ENCODE data around the gene SLC38A9. TPM values are rescaled to one million over a fixed set of nuclear protein-coding genes. Genes with fewer than 3 reads are reported as not detected.

The SLC38A9 gene
- total RNA-seq, 1 donor from 2014 or later, result 52.7 TPM

GRCh38 chr5:55623789-55624188 lies 88.3 kb downstream of the SLC38A9 start:
- peaks cover 0 to 2% (median 0%) of the 10 kb centered on the region in 3 donors for H3K36me3 ChIP-seq (ENCODE audit: control insufficient read depth in 3 of 3, insufficient read depth in 3 of 3, low read length in 3 of 3)
- no peaks in the 10 kb centered on the region for H3K27me3 ChIP-seq (ENCODE audit: control insufficient read depth in 3 of 3, insufficient read depth in 3 of 3, low read length in 3 of 3)
- H3K9ac ChIP-seq (ENCODE audit: low read depth in 1 of 3, low read length in 3 of 3), result no peak overlapping the region
- H3K9me3 ChIP-seq (ENCODE audit: control insufficient read depth in 3 of 3, low read length in 3 of 3), result no peaks in the 10 kb centered on the region
- no peak overlapping the region for H3K27ac ChIP-seq (ENCODE audit: low read depth, low read length)
- no peak overlapping the region for H3K4me3 ChIP-seq (ENCODE audit: low read length in 3 of 3)
- H3K4me1 ChIP-seq (ENCODE audit: control insufficient read depth in 3 of 3, insufficient read depth in 3 of 3, low read length in 3 of 3), result peaks cover 0 to 3% (median 3%) of the 10 kb centered on the region in 3 donors

- Histone ChIP-seq H3K9me3 (ENCODE audit: control insufficient read depth in 3 of 3, low read length in 3 of 3) (no peaks in the 10 kb centered on the region), H3K9ac (ENCODE audit: low read depth in 1 of 3, low read length in 3 of 3) (no peak overlapping the region), H3K4me3 (ENCODE audit: low read length in 3 of 3) (no peak overlapping the region), H3K4me1 (ENCODE audit: control insufficient read depth in 3 of 3, insufficient read depth in 3 of 3, low read length in 3 of 3) (peaks cover 0 to 3% (median 3%) of the 10 kb centered on the region in 3 donors), H3K27me3 (ENCODE audit: control insufficient read depth in 3 of 3, insufficient read depth in 3 of 3, low read length in 3 of 3) (no peaks in the 10 kb centered on the region), H3K27ac (ENCODE audit: low read depth, low read length) (no peak overlapping the region), H3K36me3 (ENCODE audit: control insufficient read depth in 3 of 3, insufficient read depth in 3 of 3, low read length in 3 of 3) (peaks cover 0 to 2% (median 0%) of the 10 kb centered on the region in 3 donors)
Observed at GRCh38 chr5:55622460-55622859, 89.7 kb downstream of the SLC38A9 start.

- H3K4me1 ChIP-seq (ENCODE audit: control insufficient read depth in 3 of 3, insufficient read depth in 3 of 3, low read length in 3 of 3), result peaks cover 0 to 3% (median 3%) of the 10 kb centered on the region in 3 donors
- H3K27me3 ChIP-seq (ENCODE audit: control insufficient read depth in 3 of 3, insufficient read depth in 3 of 3, low read length in 3 of 3), result no peaks in the 10 kb centered on the region
- H3K9me3 ChIP-seq (ENCODE audit: control insufficient read depth in 3 of 3, low read length in 3 of 3), result no peaks in the 10 kb centered on the region
- no peak overlapping the region for H3K27ac ChIP-seq (ENCODE audit: low read depth, low read length)
- H3K9ac ChIP-seq (ENCODE audit: low read depth in 1 of 3, low read length in 3 of 3), result no peak overlapping the region
- no peak overlapping the region for H3K4me3 ChIP-seq (ENCODE audit: low read length in 3 of 3)
- peaks cover 0 to 2% (median 0%) of the 10 kb centered on the region in 3 donors for H3K36me3 ChIP-seq (ENCODE audit: control insufficient read depth in 3 of 3, insufficient read depth in 3 of 3, low read length in 3 of 3)
Observed at GRCh38 chr5:55621229-55621628, 90.9 kb downstream of the SLC38A9 start.

DNA sequence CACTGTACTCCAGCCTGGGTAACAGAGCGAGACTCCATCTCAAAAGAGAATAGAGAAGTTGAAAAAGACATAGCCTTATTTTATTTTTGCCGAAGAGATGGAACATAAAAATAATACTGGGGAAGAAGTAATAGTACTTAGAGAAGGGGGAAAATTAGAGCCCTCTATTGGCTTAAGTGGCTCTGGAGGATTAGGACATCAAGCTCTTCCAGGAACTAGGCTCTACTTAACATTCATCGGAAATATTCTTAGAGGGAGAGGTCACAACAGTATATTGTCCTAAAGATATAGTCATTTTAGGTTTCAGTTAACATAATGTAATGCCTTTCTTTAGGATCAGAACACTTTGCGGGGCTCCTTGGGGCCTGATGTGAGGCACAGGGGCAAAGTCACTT lies 91.4 kb downstream of the SLC38A9 start:
- Histone ChIP-seq H3K9ac (ENCODE audit: low read depth in 1 of 3, low read length in 3 of 3) (no peak overlapping the region), H3K27ac (ENCODE audit: low read depth, low read length) (no peak overlapping the region), H3K4me3 (ENCODE audit: low read length in 3 of 3) (no peak overlapping the region), H3K36me3 (ENCODE audit: control insufficient read depth in 3 of 3, insufficient read depth in 3 of 3, low read length in 3 of 3) (peaks cover 0 to 2% (median 0%) of the 10 kb centered on the region in 3 donors), H3K27me3 (ENCODE audit: control insufficient read depth in 3 of 3, insufficient read depth in 3 of 3, low read length in 3 of 3) (no peaks in the 10 kb centered on the region), H3K4me1 (ENCODE audit: control insufficient read depth in 3 of 3, insufficient read depth in 3 of 3, low read length in 3 of 3) (peaks cover 0 to 3% (median 3%) of the 10 kb centered on the region in 3 donors), H3K9me3 (ENCODE audit: control insufficient read depth in 3 of 3, low read length in 3 of 3) (no peaks in the 10 kb centered on the region)

GRCh38 chr5:55620009-55620765 lies 91.9 kb downstream of the SLC38A9 start:
- Histone ChIP-seq H3K4me1 (ENCODE audit: control insufficient read depth in 3 of 3, insufficient read depth in 3 of 3, low read length in 3 of 3) (peaks cover 0 to 3% (median 0%) of the 10 kb centered on the region in 3 donors), H3K4me3 (ENCODE audit: low read length in 3 of 3) (no peak overlapping the region), H3K9me3 (ENCODE audit: control insufficient read depth in 3 of 3, low read length in 3 of 3) (no peaks in the 10 kb centered on the region), H3K27ac (ENCODE audit: low read depth, low read length) (no peak overlapping the region), H3K9ac (ENCODE audit: low read depth in 1 of 3, low read length in 3 of 3) (no peak overlapping the region), H3K27me3 (ENCODE audit: control insufficient read depth in 3 of 3, insufficient read depth in 3 of 3, low read length in 3 of 3) (no peaks in the 10 kb centered on the region), H3K36me3 (ENCODE audit: control insufficient read depth in 3 of 3, insufficient read depth in 3 of 3, low read length in 3 of 3) (peaks cover 0 to 2% (median 0%) of the 10 kb centered on the region in 3 donors)

DNA sequence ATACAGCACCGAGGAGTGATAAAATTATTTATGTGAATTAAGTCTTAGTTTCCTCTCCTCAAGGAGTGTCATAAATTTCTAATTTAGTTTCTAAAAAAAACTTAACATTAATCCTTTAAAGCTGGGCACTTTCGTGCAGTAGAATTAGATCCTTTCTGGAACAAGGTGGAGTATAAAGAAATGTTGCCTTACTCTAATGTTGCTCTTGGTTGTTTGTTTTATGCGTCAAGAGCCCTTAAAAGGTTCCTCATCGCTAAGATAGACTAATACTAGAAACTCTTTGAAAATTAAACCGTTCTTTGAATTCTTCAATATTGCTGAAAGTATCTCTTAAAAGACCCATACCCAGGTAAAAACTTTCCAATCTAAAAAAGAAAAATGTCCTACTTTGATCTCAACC lies 93.8 kb downstream of the SLC38A9 start:
- H3K27ac ChIP-seq (ENCODE audit: low read depth, low read length), result no peak overlapping the region
- H3K9ac ChIP-seq (ENCODE audit: low read depth in 1 of 3, low read length in 3 of 3), result no peak overlapping the region
- H3K36me3 ChIP-seq (ENCODE audit: control insufficient read depth in 3 of 3, insufficient read depth in 3 of 3, low read length in 3 of 3), result peaks cover 0 to 2% (median 0%) of the 10 kb centered on the region in 3 donors

DNA sequence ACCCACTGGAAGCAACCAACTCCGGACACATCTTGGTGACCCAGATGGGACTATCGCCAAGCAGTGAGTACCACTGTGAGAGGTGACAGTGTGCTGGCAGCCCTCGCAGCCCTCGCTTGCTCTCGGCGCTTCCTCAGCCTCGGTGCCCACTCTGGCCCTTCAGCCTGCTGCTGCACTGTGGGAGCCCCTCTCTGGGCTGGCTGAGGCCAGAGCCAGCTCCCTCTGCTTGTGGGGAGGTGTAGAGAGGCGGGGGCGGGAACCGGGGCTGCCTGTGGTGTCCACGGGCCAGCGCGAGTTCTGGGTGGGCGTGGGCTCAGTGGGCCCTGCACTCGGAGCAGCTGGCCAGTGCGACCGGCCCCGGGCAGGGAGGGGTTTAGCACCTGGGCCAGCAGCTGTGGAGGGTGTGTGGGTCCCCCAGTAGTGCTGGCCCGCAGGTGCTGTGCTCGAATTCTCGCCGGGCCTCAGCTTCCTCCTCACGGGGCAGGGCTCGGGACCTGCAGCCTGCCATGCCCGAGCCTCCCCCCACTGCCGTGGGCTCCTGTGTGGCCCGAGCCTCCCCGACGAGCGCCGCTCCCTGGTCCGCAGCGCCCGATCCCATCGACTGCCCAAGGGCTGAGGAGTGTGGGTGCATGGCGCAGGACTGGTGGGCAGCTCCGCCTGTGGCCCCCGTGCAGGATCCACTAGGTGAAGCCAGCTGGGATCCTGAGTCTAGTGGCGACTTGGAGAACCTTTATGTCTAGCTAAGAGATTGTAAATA lies 98.8 kb downstream of the SLC38A9 start:
- Histone ChIP-seq H3K9ac (ENCODE audit: low read depth in 1 of 3, low read length in 3 of 3) (no peak overlapping the region), H3K4me1 (ENCODE audit: control insufficient read depth in 3 of 3, insufficient read depth in 3 of 3, low read length in 3 of 3) (no peaks in the 10 kb centered on the region), H3K36me3 (ENCODE audit: control insufficient read depth in 3 of 3, insufficient read depth in 3 of 3, low read length in 3 of 3) (no peaks in the 10 kb centered on the region), H3K27ac (ENCODE audit: low read depth, low read length) (no peak overlapping the region), H3K4me3 (ENCODE audit: low read length in 3 of 3) (no peak overlapping the region), H3K27me3 (ENCODE audit: control insufficient read depth in 3 of 3, insufficient read depth in 3 of 3, low read length in 3 of 3) (no peaks in the 10 kb centered on the region), H3K9me3 (ENCODE audit: control insufficient read depth in 3 of 3, low read length in 3 of 3) (no peaks in the 10 kb centered on the region)

More for the DNA sequence above, 93.8 kb downstream of the SLC38A9 start:
- H3K4me1 ChIP-seq (ENCODE audit: control insufficient read depth in 3 of 3, insufficient read depth in 3 of 3, low read length in 3 of 3), result no peaks in the 10 kb centered on the region
- no peaks in the 10 kb centered on the region for H3K27me3 ChIP-seq (ENCODE audit: control insufficient read depth in 3 of 3, insufficient read depth in 3 of 3, low read length in 3 of 3)
- H3K4me3 ChIP-seq (ENCODE audit: low read length in 3 of 3), result no peak overlapping the region
- no peaks in the 10 kb centered on the region for H3K9me3 ChIP-seq (ENCODE audit: control insufficient read depth in 3 of 3, low read length in 3 of 3)

- Histone ChIP-seq H3K4me1 (ENCODE audit: control insufficient read depth in 3 of 3, insufficient read depth in 3 of 3, low read length in 3 of 3) (no peaks in the 10 kb centered on the region), H3K36me3 (ENCODE audit: control insufficient read depth in 3 of 3, insufficient read depth in 3 of 3, low read length in 3 of 3) (no peaks in the 10 kb centered on the region), H3K9ac (ENCODE audit: low read depth in 1 of 3, low read length in 3 of 3) (no peak overlapping the region), H3K9me3 (ENCODE audit: control insufficient read depth in 3 of 3, low read length in 3 of 3) (no peaks in the 10 kb centered on the region), H3K4me3 (ENCODE audit: low read length in 3 of 3) (no peak overlapping the region), H3K27ac (ENCODE audit: low read depth, low read length) (no peak overlapping the region), H3K27me3 (ENCODE audit: control insufficient read depth in 3 of 3, insufficient read depth in 3 of 3, low read length in 3 of 3) (no peaks in the 10 kb centered on the region)
Observed at GRCh38 chr5:55610542-55610941, 101.6 kb downstream of the SLC38A9 start.

GRCh38 chr5:55609413-55609812 lies 102.7 kb downstream of the SLC38A9 start:
- no peaks in the 10 kb centered on the region for H3K9me3 ChIP-seq (ENCODE audit: control insufficient read depth in 3 of 3, low read length in 3 of 3)
- no peak overlapping the region for H3K27ac ChIP-seq (ENCODE audit: low read depth, low read length)
- no peaks in the 10 kb centered on the region for H3K36me3 ChIP-seq (ENCODE audit: control insufficient read depth in 3 of 3, insufficient read depth in 3 of 3, low read length in 3 of 3)
- no peak overlapping the region for H3K9ac ChIP-seq (ENCODE audit: low read depth in 1 of 3, low read length in 3 of 3)
- no peaks in the 10 kb centered on the region for H3K27me3 ChIP-seq (ENCODE audit: control insufficient read depth in 3 of 3, insufficient read depth in 3 of 3, low read length in 3 of 3)
- H3K4me1 ChIP-seq (ENCODE audit: control insufficient read depth in 3 of 3, insufficient read depth in 3 of 3, low read length in 3 of 3), result peaks cover 0 to 2% (median 0%) of the 10 kb centered on the region in 3 donors
- no peak overlapping the region for H3K4me3 ChIP-seq (ENCODE audit: low read length in 3 of 3)
